ELR (cell line): Measurements from ENCODE around the gene MRPL20.
"Not testable (repeated sequence)": the region's sequence is repeated elsewhere in the genome, so short reads cannot be mapped to it uniquely, and the experiment has no call there.

Experiments used
- DNase-seq: peaks from one replicate; pipeline ENCODE4 v3.0.0-alpha.2; 2015; ENCODE audit warnings: low read depth

The MRPL20 gene

DNA sequence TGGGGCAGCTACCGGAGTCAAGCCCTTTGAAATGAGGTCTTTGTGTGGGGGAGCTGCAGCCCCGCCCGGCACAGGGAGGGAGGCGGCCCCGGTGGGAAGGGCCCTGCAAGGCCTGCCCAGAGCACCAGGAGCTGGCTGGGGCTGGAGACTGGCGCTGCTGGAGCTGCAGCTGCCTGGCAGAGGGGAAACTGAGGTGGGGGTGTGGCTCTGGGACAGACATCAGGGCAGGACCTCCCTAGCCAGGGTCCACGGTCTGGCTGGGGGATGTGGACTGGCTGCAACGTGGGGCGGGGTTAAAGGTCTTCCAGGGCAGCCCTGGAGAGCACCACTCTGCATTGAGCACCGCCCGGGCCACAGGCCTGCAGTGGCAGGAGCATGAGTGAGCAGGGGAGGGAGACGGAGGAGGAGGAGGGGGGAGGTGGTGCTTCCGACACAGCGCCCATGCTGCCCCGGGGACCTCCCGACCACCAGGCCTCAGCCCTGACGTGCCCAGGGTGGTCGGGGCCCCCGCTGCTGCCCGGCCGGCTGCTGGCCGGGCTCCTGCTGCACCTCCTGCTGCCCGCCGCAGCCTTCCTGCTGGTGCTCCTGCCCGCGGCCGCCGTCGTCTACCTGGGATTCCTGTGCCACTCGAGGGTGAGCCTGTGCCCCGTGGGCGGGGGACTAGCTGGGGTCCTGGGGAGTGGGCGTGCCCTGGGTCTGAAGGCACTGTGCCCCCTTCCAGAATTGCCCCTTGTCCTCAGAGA is 18.8 kb upstream of the MRPL20 start:
- no peak for DNase-seq

DNA sequence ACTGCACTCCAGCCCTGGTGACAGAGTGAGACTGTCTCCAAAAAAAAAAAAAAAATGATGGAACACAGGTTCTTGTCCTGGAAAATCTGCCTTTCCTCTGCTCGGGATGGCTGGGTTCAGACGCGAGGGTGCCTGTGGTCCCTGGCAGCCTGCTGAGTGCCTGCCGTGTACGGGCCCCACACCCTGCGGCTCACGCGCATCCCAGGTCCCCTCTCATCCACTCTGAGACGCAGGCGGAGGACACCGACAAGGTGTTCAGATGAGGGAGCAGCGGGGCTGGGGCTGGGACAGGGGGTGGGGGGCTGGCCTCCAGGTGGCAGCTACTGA is 18.3 kb upstream of the MRPL20 start:
- DNase-seq, result no peak

DNA sequence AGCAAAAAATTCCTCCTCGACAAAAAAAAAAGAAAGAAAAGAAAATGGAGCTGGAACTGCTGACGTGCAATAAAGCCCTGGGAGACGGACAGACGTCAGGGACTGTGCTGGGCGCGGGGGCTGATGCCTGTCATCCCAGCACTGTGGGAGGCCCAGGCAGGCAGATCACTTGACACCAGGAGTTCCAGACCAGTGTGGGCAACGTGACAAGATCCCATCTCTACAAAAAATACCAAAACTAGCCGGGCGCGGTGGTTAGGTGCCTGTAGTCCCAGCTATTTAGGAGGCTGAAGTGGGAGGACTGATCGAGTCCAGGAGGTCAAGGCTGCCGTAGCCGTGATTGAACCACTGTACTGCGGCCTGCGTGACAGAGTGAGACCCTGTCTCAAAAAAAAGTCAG is 17.6 kb upstream of the MRPL20 start:
- DNase-seq, result no peak

DNA sequence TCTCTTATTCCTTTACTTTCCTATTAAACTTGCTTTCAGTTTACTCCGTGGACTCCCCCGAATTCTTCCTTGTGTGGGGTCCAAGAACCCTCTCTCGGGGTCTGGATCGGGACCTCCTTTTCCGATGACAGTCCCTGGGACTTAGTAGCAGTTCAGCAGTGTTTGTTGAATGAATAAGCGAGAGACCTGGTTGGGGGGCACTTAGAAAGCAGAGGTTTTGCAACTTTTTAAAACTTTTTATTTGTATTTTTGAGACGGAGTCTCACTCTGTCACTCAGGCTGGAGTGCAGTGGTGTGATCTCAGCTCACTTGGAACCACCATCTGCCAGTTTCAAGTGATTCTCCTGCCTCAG is 16.1 kb upstream of the MRPL20 start:
- no peak for DNase-seq

DNA sequence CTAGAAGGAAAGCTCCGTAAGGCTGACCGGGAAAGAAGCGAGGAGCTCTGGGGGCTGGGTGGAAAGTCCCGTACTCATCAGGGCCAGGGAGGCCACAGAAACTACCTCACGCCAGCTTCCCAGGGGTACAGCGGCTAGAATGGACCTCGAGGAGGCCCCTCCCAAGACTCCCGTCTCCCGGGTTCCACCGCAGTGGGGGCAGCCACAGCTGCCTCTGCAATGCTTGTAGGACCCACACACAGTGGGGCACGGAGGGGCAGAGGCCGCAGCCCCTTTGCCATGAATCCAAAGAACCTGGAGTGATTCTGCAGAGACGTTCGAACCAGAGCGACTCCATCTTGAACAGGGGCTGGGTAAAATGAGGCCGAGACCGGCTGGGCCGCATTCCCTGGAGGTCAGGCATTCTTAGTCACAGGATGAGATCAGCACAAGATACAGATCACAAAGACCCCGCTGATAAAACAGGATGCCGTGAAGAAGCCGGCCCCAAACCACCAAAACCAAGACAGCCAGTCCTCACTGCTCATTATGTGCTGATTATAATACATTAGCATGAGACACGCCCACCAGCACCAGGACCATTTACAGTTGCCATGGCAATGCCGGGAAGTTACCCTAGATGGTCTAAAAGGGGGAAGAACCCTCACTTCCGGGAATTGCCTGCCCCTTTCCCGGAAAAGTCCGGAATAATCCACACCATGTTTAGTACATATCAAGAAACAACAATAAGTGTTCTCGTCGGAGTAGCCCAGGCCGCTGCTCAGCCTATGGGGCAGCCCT is 15.6 kb upstream of the MRPL20 start:
- peak; percentile 78 for DNase-seq

DNA sequence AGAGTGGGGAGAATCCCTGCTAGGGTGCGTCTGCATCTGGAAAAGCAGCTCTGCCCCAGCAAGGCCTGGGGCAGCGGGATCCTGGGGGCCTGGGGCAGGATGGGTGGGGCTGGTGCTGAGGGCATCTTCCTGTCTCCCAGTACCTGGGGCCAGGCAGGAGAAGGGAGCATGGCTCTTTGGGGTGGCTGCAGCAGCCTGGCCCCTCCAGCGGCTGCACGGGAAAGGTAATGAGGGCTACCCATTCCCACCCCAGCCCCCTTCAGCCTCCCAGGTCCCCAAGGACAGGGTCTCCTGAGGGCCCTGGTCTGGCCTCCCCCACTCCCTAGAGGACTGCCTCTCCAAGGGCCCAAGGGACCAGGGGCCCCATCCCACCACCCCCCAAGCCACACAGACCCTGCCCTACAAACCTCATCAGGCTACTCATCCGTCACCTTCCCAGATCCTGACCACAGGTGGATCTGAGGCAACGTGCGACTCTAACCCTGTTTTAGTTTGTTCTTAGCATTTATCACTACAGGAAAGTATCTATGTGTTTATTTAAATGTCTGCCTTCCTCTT is 14.9 kb upstream of the MRPL20 start:
- no peak for DNase-seq

DNA sequence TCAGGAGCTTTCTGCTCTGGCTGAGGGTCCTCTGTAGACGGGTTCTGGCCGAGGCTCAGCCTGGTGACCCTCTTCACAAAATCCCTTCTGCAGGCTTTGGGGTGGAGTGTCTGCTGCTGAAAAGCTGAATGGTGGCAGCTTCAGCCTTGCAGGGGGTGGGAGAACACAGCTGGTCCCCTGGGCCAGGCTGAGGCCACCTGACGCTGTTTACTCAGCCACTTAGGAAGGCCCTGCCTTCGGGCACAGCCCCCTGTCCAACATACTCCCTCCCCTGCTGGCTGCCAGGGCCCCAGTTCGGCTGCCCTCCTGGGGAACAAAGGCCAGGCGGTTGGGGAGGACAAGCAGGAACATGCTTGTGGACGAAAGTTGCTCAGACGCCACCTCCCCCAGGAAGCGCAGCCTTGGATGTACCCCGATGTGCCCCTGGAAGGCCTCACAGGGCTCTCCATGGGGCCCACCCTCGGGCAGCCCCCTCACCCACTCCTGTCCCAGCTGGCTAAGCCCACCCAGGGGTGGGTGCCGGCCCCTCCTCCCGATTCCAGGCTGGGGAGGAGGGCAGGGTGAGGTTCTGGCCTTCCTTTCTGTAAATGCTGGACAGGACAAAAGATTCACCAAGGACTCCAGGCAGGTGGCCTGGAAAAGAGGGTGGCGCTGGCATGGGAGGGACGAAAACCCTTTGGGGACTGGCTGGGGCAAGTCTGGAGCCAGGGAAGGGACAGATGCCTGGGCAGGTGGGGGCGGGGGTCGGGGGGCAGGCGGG is 14.2 kb upstream of the MRPL20 start, which contains the start of gene ANKRD65:
Gene ANKRD65, minus strand, starts transcription at position 130 of the 760 bp plus-strand sequence. CDS start 271 bp downstream, outside the sequence.
- DNase-seq, result no peak

DNA sequence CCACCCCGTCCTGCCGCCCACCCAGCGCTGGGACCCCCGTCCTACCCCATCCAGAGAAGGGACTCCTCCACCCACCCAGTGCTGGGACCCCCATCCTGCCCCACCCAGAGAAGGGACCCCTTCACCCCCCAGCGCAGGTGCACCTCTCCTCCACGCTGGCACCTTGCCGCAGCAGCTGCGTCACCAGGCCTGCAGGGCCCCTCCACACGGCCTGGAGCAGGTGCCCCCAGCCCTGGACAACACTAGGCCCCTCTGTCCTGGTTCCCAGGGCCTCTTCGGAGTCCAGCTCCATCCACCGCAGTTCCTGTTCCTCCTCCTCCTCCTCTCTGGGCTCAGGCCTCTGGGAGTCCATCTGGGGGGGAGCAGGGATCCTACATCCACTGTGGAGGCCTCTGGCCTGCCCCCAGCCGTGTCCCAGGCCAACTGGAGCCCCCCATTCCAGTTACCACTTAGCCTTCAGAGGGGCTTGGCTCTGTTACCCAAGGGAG is 13.6 kb upstream of the MRPL20 start:
- DNase-seq, result no peak

DNA sequence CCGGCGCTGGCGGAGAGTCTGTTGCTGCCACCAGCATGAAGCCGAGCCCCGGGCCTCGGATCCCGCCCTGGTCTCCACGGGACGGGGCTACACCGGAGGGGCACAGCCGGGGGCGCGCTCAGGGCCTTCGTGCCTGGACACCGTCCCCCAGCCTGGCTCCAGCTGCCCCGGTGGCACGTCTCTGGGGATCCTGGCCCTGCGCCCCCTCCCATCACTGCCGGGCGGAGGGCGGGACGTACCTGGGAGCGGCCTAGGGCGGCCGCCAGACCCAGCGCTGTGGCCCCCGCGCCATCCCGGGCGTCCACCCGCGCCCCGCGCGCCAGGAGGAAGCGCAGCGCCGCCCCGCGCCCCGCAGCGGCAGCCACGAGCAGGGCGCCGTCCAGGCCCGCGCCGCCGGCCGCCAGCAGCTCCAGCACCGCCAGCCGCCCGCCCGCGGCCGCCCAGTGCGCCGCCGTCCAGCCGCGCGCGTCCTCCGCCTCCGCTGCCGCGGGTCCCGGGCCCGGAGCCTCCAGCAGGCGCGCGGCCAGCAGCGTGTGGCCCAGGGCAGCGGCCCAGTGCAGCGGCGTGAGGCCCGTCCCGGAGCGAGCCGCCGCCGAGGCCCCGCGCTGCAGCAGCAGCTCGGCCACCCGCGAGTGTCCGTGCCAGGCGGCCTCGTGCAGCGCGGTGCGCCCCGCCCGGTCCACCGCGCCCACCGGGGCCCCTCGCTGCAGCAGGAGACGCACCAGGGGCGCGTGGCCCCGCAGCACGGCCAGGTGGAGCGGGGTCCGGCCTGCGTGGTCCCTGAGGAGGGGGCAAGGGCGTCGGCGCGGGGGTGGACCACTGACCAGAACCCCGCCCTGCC is 12.9 kb upstream of the MRPL20 start:
- DNase-seq, result no peak

DNA sequence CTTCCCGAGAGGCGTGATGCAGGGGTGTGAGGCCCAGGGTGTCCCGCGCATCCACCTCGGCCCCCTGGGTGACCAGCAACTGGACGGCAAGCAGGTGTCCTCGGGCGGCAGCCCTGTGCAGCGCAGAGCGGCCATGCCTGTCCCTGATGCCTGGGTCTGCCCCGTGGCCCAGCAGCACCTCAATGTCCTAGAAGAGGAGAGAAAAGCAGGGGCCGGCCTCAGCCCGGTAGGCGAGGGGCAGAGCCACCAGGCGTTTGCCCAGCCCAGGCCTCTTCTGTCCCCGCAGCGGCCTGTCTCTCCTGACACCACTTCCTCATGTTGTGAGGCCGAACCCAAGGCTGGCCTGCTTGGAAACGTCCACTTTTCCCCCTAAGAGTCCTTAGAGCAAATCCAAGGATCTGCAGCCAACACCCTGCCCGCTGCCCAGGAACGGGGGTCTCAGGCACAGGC is 12.3 kb upstream of the MRPL20 start:
- no peak for DNase-seq

DNA sequence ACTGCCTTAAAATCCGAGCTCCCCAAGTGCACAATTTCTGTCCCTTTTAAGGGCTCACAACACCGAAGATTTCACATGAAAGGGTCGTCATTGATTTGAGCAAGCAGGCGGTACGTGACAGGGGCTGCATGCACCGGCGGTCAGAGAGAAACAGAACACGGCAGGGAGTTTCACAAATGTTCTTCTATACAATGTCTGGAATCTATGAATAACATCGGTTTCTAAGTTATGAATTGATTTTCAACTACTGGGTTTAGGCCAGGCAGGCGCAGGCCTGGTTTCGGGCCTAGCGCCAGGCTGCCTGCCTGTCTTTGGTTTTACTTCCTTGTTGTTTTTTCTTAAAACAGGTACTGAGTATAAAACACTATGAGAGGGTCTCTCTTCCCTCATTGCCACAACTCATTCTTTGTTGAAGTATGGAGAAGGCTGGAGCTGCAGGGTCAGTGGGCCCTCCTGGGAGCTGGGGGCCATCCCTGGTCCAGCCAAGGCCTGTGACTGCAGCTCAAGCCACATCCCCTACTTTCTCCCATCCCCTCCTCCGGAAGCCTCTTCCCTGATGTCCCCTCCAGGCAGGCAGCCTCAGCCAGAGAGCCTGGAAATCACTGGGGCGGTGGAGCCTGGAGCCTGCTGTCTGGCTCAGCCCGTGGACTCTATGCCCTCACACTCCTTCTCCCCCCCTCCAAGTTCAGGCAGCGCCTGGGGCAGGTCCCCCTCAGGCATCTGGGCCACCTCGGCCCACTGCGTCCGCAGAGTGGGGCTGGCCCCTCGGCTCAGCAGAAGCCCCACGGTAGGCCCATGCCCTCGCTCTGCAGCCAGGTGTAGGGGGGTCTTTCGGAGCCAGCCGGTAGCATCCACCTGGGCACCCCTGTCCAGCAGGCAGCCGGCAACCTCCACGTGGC is 11.6 kb upstream of the MRPL20 start:
- DNase-seq, result no peak

DNA sequence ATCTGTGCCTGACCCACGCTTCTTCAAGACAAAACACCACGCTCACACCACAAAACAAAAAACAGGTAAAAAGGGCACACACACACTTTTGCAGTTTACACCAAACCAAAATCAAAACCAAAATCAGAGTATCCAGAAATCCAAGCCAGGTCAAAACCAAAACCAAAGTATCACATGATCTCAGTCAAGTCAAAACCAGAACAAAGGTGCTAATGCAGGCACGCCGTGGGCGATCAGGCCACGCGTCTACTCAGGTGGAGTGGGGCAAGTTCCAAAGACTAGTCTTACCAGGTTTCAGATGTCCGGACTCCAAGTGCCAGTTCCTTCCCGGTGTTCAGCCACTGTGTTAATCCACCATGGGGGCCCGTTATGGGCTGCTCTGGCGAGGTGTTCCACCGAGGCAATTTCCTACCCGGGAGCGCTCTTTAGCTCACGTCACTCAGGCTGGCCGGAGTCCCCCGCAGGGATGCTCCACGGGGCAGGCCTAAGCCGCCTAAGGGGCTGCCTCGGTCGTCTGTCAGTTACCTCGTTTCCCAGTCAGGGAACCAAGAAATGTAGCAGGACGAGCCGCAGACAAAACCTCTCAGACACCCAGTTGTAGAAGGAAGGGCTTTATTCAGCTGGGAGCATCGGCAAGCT is 10.9 kb upstream of the MRPL20 start:
- not testable (repeated sequence) for DNase-seq

DNA sequence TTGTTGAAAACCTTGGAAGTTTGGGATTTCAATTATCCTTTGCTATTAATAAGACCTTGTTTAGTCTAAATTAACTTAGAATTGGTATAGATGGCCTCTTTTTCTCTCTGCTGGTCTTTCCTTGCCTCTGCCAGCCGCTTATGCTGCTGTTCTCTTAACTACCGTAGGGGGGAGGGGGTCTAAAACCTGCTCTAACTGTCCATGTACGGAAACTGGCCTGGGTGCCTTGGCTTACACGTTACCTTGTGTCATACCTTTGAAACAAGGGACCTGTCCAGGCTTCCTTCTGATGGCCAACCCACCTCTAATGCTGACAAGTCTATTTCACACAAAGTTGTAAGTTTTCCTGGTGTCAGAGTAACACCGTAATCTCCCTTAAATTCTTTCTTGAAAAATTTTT is 10.3 kb upstream of the MRPL20 start:
- not testable (repeated sequence) for DNase-seq

DNA sequence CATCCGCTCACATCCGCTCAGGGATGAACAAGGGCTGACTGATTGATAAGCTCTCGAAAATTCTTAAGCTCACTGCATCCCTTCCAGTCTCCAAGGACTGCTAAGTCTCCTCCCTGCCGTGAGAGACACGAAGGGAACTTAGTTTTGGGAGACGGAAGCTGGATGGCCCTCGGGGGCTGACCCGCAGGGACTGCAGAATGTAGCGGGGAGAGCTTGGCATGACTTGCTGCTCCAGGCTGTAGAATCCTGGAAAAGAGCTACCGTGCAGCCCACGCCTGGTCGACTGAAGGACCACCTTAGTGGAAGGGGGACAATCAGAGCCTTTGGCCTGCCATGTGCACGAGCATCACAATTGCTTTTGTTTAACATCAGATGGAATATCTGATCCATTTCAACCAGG is 8.7 kb upstream of the MRPL20 start:
- no peak for DNase-seq

DNA sequence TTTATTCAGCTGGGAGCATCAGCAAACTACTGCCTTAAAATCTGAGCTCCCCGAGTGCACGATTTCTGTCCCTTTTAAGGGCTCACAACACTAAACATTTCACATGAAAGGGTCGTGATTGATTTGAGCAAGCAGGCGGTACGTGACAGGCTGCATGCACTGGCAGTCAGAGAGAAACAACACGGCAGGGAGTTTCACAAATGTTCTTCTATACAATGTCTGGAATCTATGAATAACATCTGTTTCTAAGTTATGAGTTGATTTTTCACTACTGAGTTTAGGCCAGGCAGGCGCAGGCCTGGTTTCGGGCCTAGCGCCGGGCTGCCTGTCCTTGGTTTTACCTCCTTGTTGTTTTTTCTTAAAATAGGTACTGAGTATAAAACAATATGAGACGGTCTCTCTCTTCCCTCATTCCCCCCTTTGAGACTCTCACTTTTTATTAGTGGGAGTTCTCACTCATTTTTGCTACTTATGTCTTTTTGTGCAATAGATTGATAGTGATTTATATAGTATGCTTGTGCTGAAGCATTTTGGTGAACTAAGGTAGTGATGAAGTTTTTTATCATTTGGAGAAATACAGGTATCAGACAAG is 5.3 kb upstream of the MRPL20 start:
- DNase-seq, result not testable (repeated sequence)

DNA sequence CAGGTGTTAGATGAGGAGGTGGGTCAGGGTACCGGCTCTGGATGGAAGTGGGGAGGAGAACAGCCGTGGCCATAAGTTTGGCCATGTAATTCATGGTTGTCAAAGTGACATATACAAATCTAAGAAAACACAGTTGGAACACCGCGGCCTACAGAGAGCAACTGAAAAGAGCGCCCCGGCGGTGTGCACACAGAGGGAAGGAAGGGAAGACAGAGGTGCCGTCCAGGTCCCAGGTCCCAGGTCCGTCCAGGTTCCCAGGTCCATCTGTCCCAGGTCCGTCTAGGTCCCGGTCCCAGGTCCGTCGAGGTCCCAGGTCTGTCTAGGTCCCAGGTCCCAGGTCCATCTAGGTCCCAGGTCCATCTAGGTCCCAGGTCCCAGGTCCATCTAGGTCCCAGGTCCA is 4.5 kb upstream of the MRPL20 start:
- no peak for DNase-seq

DNA sequence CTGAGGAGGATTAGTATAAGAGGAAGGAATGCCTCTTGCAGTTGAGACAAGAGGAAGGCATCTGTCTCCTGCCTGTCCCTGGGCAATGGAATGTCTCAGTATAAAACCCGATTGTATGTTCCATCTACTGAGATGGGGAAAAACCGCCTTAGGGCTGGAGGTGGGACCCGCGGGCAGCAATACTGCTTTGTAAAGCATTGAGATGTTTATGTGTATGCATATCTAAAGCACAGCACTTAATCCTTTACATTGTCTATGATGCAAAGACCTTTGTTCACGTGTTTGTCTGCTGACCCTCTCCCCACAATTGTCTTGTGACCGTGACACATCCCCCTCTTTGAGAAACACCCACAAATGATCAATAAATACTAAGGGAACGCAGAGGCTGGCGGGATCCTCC is 3.1 kb upstream of the MRPL20 start:
- DNase-seq, result not testable (repeated sequence)

DNA sequence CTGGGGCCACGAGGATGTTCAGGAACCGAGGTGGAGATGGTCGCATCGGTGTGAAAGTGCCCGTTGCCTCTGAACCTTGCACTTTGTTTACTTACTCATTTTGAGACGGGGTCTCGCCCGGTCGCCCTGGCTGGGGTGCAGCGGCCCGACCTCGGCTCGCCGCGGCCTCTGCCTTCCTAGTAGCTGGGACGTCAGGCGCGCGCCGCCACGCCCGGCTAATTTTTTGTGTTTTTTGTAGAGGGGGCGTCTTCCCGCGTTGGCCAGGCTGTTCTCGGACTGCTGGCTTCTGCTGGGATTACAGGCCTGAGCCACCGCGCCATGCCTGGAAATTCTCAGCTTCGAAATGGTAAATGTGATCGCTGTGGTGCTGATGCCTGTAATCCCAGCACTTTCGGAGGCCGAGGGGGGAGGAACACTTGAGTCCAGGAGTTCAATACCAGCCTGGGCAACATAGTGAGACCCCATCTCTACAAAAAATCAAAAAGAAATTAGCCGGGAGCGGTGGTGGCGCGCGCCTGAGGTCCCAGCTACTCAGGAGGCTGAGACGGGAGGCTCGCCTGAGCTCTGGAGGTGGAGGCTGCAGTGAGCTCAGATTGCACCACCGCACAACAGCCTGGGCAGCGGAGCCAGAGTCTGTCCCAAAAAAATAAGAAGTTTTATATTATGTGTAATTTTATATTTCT is 684 bp upstream of the MRPL20 start:
- peak; percentile 51 for DNase-seq
